Fibroblast of mammary gland (primary cell): ENCODE data around the gene ARHGAP40.

Experiments
- DNase-seq: peaks from one replicate; pipeline ENCODE4 v3.0.0-alpha.2; 2010; ENCODE audit warnings: low read depth
- H3K4me3 ChIP-seq: 2 replicates; pipeline ENCODE4 v1.5.1; 2011; ENCODE audit warnings: low read depth, mild to moderate bottlenecking, low read length, moderate library complexity; ENCODE audit not compliant: control insufficient read depth
- TF ChIP-seq, protein P1 (sequence below): conservative IDR thresholded peaks from 2 replicates; pipeline ENCODE4 v1.5.1; 2011; ENCODE audit warnings: low read depth, low read length, inconsistent platforms; ENCODE audit not compliant: control insufficient read depth, insufficient read depth

Gene ARHGAP40

DNA sequence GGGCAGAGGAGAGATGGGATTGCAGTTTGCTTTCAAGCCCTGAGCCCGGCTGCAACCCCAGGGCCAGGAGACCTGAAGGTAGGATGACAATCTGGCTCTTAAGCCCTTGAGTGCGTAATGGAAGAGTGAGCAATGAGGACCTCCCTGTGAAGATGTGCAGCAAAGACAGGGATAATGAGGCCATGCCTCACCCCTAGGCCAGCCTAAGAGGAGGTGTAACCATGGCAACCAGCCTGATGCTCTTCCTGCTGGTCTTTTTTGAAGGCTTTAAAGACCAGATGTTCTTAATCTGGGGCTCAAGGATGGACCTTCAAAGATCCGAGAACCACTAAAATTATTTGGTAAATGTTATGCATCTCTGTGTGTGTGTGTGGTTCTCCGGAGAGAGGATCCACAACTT lies 8.2 kb downstream of the ARHGAP40 start:
- DNase-seq = no peak

DNA sequence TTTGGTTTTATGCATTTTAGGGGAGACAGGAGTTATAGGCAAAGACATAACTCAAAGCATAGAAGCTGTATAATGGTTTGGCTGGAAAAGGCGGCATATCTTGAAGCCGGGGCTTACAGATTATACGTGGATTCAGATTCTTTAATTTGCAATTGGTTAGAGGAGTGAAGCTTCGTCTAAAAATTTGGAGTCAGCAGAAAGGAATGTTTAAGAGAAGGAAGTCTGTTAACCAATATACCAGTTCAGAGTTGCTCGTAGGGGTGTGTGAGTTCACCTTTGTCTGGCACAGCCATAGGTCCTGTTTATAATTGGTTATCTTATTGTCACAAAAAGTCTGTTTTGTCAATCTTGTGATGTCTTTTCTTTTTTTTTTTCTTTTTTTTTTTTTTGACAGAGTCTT lies 8.9 kb downstream of the ARHGAP40 start:
- TF ChIP-seq, protein P1, sequence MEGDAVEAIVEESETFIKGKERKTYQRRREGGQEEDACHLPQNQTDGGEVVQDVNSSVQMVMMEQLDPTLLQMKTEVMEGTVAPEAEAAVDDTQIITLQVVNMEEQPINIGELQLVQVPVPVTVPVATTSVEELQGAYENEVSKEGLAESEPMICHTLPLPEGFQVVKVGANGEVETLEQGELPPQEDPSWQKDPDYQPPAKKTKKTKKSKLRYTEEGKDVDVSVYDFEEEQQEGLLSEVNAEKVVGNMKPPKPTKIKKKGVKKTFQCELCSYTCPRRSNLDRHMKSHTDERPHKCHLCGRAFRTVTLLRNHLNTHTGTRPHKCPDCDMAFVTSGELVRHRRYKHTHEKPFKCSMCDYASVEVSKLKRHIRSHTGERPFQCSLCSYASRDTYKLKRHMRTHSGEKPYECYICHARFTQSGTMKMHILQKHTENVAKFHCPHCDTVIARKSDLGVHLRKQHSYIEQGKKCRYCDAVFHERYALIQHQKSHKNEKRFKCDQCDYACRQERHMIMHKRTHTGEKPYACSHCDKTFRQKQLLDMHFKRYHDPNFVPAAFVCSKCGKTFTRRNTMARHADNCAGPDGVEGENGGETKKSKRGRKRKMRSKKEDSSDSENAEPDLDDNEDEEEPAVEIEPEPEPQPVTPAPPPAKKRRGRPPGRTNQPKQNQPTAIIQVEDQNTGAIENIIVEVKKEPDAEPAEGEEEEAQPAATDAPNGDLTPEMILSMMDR = no peak
- H3K4me3 ChIP-seq = no peak overlapping the region
- no peak for DNase-seq

More for the DNA sequence above, 8.2 kb downstream of the ARHGAP40 start:
- H3K4me3 ChIP-seq = no peak overlapping the region
- TF ChIP-seq, protein P1 = no peak

DNA sequence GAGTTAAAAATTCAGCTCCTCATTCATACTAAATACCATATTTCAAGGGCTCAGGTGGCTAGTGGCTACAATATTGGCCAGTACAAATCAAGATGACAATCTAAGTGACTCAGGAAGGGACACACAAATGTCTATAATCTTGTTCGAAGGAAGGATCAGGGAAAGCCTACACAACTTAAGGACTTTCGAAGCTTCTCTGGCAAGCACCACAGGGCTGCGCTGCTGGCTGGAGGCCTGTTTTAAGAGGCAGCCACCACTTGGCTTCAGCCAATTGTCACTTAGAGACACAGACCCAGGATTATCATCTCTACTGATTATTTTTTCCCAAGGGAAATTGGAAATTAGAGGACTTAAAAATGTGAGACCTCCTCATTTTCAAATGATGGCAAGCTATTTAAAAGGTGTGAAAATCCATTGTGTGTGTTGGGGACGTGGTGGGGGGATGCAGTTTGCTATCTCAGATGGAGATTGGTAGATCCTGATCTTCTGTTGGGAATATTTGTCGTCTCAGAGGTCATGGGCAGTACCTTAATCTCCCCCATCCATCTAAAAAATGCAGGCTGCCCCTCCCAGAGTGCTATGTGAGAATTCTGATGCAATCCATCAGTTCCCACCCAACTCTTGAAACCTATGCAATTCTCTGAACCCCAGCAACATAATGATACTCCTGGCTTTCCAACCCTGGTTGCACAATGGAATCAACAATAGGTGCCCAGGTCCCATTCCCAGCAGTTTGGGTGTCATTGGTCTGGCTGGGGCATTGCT lies 11.3 kb downstream of the ARHGAP40 start:
- no peak overlapping the region for H3K4me3 ChIP-seq
- no peak for DNase-seq
- TF ChIP-seq, protein P1 = no peak

DNA sequence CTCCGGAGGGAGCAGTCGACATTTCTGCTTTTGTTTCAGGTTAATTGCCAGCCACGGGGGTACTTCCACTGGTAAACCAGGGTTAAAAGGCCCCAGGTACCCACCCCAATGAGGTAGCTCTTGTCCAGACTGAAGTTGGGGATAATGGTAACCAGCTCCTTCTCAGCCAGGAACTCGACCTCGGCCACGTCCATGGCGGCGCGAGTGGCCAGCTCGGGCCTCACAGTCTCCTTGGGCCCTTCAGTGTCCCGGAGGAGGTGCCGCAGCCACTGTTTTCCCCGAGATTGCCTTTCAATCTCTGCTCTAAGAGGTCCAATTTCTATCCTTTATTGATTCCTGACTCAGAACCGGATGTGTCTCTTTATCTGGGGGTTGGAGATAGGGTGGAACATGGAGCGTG lies 13.7 kb downstream of the ARHGAP40 start:
- TF ChIP-seq, protein P1 = no peak
- H3K4me3 ChIP-seq = no peak overlapping the region
- no peak for DNase-seq

DNA sequence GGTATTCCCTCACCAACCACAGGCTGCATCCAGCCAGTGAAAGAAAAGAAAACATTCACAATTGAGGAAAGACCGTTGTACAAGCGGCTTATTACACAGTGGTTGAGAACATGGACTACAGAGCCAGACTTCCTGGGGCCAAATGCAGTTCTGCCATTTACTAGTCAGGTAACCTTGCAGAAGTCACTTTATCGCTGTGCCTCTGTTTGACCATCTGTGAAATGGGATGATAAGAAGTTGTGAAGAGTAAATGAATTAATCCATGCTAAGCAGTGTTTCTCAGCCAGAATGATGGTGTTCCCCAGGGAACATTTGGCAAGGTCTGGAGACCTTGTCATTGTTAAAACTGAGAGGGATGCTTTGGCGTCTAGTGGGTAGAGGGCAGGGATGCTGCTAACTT lies 14.8 kb downstream of the ARHGAP40 start:
- no peak overlapping the region for H3K4me3 ChIP-seq
- DNase-seq = no peak
- TF ChIP-seq, protein P1 = no peak

DNA sequence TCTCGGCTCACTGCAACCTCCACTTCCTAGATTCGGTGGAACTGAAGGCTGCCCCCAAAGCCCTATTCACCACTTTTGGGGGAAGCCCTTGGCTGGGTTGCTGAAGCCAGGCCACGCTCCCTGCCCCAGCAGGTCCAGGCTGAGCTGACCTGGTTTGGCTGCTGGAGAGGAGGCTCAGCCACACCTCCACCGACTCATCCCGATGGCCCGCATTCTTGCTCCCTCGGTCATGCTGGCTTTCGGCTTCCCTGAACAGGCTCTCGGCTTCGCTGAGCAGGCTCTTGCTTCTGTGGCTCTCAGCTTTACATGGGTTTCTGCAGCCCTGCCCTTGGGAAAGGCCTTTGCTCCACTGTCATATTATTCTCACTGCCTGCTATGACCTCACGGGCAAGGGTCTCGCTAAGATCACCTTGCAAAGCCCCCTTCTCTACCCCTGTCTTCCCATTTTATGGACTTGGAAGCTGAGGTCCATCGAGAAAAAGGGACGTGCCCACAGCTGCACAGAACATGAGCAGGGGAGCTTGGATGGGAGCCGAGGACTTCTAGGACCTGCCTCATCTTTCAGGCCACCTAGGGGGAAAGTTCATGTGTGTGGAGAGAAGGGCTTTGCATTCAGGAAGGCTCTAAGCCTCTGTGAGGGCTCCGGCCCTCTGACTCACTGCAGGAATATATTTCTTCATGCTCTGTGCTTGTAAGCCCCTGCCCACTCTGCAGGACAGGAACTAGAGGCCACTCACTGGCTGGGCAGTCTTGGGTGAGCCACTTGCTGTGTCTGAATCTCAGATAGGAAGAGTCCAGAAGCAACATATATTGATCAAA lies 15.6 kb downstream of the ARHGAP40 start:
- H3K4me3 ChIP-seq = no peak overlapping the region
- DNase-seq = no peak
- TF ChIP-seq, protein P1 = no peak
